Inferior parietal cortex (tissue), 1 donor: ENCODE data around the gene PRKCI.
"Not testable (repeated sequence)": the region's sequence is repeated elsewhere in the genome, so short reads cannot be mapped to it uniquely, and the experiment has no call there.

Experiments used
- DNase-seq: peaks from one replicate; pipeline ENCODE4 v3.0.0-alpha.2; 2016; ENCODE audit errors: extremely low spot score

PRKCI gene

DNA sequence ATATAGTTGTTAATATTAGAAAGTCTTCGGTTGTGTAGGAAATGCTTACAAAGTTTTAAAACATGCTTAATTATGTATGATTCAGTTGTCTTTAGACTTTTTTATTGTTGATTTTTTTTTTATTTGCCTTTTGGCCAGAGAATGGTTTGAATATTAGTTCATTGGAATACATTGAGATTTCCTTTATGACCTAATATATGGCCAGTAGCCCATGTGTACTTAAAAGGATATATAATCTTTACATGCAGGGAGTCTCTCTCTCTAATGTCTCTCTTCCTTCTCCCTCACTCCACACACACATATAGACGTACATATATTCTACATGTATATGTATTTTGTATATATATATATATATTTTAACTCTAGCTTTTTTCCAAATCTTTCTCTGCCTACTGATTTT is 68.0 kb downstream of the PRKCI start:
- DNase-seq: no peak

DNA sequence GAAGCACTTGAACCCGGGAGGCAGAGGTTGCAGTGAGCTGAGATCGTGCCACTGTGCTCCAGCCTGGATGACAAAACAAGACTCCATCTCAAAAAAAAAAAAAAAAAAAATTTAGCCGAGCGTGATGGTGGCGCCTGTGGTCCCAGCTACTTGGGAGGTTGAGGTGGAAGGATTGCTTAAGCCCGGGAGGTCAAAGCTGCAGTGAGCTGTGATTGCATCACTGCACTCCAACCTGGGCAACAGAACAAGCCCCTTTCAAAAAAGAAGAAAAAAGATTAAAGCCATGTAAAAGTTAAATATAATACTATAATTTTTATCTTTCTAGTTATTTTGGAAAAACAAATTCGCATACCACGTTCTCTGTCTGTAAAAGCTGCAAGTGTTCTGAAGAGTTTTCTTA is 73.4 kb downstream of the PRKCI start:
- no peak for DNase-seq

DNA sequence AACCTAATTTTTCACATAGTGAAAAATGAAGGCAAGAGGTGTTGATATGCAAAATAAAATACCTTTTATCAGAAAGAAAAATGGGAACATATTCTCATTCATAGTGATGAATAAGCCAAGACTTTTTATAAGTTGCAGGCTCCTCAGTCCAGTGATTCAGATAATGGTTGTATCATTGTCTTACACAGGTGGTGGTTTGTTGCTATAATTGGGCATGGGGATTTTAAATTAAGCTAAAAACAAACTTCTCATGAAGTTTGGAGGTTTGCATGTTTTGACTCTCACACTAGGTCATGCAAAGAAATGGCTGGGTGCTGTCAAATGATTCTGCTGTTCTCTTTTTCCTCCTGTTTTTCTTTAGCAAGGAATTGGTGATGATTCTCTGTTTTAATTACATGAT is 74.5 kb downstream of the PRKCI start:
- no peak for DNase-seq

DNA sequence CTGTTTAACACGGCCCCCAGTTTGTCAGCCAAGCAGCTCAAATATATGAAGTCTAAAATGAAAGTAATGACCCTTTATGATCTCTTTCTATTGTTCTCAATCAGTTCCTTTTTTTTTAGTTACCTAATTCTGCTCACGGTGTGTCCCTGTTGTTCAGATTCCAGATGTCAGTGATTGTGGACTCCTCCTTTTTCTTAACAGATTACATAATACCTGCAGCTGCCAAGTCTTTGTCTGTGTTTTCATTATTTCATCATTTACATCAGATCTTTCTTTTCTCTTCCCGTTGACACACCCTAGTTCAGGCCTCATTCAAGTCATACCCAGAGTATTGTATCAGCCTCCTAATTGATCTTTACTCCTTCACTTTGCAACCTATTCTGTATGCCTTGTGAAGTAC is 79.2 kb downstream of the PRKCI start:
- DNase-seq: no peak

DNA sequence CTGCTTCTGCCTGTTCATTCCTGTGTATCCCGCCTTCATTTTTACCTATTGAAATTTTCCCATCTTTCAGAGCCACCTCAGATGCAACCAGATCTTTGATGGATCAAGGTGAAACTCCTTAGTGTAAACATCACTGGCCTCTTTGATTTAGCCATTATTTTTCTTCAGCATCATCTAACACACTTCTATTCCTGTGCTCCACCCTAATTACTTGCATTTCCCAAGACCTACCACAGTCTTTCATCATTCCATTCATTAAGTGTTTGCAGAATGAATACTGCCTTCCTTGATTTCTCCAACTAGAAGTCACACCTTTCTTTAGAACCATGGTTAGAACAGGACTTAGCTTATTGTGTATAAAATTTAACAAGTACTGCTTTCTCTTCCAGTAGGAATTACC is 79.8 kb downstream of the PRKCI start:
- no peak for DNase-seq

DNA sequence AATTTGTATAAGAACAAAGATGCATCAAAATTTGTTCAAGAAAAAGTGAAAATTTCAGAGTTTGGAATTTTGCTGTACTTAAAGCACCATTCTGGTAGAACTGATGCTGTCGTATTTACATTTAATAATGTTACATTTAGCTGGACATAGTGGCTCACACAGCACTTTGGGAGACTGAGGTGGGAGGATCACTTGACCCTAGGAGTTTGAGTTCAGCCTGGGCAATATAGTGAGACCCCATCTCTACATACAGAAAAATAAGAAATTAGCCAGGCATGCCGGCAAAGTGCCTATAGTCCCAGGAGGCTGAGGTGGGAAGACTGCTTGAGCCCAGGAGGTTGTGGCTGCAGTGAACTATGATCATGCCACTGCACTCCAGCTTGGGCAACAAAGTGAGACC is 83.8 kb downstream of the PRKCI start:
- no peak for DNase-seq

DNA sequence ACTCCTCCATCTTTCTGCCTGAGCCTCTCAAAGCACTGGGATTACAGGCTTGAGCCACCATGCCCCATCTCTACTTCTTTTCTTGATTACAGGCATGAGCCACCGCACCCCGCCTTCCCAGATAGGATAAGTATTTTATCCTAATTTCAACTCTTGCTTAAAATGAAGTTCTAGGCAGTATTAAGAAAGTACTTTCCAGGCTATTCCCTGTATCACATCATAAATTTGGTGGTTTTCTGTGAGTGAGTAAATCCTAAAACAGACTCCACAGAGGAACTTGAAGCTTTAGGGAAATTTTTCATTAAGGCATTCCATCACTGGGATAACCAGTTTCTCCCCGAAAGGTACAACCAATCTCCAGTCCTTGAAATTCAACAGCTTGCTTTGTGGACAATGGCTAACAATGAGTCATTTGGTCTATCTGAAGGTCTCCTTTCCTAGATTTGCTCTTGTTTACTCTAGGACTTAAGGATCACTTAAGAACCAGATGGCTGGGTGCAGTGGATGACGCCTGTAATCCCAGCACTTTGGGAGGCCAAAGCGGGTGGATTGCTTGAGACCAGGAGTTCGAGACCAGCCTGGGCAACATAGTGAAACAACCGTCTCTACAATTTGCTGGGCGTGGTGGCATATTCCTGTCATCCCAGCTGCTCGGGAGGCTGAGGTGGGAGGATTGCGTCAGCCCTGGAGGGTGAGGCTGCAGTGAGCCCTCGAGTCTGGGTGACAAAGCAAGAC is 85.6 kb downstream of the PRKCI start:
- no peak for DNase-seq

DNA sequence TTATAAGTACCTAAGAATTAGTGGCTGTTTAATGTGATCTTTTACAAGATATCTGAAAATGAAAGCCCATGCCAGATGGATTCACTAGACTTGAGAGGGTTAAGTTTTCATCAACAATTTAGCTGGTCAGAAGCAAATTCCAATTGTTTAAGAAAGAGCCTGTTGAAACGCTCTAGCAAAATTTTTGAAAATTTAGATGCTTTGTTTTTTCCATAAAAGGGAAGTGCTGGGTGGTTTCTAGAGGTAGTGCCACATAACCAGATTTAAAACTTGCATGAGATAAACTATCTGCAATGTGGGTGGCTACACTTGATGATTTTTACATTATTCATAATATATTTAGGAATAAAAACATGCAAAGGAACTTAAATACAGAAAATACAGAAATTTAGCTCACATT is 86.8 kb downstream of the PRKCI start:
- DNase-seq: no peak

DNA sequence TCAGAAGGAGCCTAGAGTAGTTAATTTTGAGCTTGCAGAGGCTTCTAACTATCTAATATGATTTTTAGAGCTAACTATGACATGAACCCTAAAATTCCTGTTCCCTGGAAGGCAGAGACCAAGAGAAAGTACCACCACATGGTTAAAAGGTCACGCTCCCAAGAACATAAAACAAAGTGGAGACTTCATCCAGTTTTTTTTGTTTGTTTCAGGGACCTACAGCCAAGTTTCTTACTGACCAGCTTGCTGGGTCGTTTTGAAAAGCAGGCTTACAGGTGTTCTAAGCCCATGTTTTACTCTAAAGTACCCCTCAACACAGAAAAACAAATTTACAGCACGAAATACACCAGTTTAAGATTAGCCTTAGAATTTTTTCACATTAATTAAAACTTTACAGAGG is 95.7 kb downstream of the PRKCI start:
- DNase-seq: no peak

DNA sequence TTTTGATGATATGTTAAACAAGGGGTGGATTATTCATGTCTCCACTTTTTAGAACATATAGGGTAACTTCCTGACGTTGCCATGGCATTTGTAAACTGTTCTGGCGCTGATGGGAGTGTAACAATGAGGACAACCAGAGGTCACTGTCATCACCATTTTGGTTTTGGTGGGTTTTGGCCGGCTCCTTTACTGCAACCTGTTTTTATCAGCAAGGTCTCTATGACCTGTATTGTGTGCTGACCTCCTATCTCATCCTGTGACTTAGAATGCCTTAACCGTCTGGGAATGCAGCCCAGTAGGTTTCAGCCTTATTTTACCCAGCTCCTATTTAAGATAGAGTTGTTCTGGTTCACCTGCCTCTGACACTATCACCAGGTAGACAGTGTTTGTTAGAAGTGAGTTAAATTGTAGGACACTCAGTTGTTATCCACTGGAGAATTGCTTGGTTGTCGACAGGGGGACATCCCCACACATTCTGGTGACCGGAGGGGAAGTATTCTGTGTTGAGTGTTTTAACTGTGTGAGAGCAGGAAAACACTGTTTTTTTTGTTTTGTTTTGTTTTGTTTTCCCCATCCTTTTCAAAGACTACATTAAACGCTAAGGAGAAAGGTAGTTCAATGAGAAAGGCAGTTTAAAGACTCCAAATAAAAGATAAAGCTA is 98.4 kb downstream of the PRKCI start:
- no peak for DNase-seq

DNA sequence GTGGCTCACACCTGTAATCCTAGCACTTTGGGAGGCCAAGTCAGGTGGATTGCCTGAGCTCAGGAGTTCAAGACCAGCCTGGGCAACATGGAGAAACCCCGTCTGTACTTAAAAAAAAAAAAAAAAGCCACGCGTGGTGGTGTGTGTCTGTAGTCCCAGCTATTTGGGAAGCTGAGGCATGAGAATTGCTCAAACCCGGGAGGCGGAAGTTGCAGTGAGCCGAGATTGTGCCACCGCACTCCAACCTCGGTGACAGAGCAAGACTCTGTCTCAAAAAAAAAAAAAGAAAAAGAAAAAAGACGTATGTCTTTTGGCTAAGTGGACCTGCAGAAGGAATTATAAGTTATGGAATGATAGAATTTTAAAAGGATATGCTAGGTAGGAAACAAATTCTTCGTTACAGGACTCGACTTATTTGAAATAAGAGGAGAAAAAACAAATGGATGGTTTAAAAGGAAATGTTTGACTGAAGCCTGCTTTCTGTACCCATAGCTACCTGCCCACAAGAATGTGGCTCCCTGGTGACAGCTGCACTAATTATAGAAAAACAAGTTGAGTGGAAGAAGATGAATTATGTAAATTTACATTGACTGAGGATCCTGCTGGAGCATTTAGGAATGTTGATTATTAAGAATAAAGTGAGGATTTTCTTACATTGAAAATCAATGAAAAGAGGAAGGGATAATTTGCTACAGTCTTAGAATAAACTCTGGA is 99.3 kb downstream of the PRKCI start:
- DNase-seq: no peak

DNA sequence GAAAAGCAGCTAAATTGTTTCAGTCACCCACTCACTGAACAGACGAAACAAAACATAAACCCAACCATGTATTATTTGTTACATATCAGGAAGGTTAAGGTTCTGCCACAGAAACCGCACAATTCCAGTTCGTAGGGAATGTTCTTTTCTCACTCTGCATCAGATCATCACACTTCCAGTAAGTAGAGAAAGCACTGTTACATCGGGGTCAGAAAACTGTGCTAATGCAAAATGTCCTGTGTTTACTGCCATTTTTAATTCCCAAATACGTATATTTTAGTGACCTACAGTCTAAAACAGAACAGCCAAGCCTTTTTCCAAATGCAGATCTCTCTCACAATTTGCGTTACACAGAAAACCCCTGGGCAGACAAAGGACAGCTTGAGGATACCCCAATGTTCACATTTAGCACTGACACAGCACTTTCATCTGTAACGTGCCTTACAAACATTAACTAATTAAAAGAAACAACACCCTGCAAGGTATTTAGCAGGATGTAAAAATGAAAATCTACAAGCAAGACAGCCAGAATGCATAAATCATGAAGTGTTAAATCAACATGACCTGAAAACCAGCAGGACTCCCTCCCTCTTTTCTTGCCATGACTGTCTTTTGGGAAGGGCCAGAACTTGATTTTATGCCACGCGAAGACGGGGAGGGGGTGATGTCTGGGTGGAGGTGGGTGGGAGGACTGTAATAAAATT is 100.5 kb downstream of the PRKCI start:
- no peak for DNase-seq

DNA sequence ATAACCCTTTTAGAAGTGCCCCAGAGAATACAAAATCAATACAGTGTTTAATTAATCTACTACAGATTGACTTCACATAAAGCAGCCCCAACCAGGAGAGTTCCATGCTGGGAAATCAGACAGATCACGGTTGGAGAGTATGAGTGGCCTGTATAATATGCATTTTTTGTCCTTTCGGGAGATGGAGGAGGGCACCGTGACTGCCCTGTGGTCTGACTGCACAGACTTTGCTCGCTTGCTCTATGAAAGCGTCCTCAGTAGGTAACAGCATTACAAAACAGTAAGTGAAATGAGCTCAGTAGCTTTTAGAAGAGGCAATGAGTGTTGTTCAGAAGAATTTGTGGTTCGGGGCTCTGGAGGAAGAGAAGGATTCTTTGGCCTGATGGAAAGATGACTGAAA is 101.1 kb downstream of the PRKCI start:
- no peak for DNase-seq

DNA sequence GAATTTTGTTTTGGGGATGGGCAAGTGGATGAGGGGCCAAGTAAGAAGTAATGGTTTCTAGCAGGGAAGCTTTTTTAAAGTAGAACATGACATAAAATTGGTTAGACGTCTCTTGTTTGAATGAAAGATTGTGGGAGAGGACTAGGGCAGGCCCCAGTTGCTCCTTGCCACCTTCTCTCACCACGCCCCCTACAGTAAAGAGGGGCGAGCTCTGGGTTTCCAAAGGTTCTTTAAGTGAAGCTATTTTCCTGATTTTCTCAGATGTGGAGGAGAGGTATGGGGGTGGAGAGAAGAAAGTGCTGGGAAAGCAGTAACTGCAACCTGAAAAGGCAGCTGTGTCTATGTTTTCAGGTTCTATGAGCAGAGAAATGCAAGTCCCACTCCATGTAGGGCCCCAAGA is 102.7 kb downstream of the PRKCI start:
- no peak for DNase-seq

DNA sequence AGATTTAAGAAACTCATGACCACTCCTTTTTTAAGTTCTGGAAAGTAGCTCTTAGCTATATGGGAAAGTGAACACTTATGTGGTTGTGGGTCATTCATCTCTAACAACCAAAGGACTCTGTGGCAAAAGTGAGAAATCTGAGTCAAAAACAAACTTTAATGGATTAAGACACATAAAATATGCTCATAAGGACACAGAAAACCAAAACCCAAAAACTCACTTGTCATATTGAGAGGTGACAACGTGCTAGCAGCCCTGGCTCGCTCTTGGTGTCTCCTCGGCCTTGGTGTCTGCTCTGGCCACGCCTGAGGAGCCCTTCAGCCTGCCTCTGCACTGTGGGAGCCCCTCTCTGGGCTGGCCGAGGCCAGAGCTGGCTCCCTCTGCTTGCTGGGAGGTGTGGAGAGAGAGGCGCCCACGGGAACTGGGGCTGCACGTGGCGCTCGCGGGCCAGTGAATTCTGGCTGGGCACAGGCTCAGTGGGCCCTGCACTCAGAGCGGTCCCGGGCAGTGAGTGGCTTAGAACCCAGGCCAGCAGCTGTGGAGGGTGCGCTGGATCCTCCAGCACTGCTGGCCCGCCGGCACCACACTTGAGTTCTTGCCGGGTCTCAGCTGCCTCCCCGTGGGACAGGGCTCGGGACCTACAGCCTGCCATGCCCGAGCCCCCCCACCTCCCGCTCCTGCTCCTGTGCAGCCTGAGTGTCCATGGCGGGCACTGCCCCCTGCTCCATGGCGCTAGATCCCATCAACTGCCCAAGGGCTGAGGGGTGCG is 105.0 kb downstream of the PRKCI start:
- DNase-seq: no peak

DNA sequence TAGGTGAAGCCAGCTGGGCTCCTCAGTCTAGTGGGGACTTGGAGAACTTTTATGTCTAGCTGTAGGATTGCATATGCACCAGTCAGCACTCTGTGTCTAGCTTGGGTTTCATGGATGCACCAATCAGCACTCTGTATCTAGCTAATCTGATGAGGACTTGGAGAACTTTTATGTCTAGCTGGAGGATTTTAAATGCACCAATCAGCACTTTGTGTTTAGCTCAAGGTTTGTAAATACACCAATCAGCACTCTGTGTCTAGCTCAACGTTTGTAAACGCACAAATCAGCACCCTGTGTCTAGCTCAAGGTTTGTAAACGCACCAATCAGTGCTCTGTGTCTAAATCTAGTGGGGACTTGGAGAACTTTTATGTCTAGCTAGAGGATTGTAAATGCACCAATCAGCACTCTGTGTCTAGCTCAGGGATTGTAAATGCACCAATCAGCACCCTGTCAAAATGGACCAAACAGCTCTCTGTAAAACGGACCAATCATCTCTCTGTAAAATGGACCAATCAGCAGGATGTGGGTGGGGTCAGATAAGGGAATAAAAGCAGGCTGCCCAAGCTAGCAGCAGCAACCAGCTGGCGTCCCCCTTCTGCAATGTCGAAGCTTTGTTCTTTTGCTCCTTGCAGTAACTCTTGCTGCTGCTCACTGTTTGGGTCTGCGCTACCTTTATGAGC is 105.8 kb downstream of the PRKCI start:
- DNase-seq: not testable (repeated sequence)

DNA sequence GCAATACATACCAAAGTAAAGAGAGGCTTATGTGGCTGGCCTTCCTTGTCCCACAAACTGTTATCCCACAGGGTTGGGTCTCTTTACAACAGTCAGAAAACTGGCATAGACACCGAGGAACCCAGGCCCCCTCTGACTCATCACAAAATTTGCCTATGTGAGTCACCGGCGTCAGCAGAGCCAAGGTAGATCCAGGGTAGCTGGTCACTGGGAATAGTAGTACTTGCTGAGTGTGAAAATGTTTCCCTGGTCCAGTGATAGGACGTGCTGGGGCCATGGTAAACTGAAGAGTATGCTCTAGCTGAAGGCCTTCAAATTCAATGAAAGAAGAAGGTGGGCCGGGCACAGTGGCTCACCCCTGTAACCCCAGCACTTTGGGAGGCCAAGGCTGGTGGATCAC is 108.1 kb downstream of the PRKCI start:
- DNase-seq: no peak

DNA sequence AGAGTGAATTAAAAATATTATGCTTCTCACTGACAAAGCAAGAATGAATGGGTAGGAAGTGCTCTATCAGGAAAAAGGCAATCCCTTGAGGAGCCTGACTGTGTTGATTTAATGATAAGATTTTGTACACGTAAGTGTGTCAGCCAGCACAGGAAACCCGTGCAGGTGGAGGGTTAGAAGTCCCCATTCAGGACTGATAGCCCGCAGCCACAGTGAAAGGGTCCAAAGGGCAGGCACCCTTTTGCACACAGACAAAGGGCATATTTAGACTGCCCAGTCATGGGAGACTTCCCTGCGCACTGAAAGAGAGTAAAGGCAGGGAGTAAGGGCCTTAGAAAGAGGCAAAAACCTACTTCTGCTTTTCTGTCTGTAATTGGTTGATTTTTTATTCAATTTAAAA is 108.9 kb downstream of the PRKCI start:
- DNase-seq: no peak

DNA sequence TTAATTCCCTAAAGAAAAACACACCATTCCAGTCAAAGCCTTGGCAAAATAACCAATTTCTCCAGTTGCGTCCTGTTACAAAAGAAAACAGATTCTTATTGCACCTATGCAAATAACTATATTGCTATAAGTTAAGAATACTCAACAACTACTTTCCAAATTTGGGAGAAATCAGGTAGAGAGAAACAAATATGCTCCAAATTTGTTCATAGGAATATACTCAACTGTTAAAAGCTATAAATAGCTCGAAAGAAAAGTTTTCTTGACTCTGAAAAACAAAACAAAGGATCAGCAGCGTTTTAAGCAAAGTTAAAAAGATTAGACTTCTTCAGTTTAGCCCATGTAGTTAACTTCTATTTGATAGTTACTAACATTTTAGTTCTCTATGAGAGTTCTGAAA is 115.2 kb downstream of the PRKCI start:
- DNase-seq: no peak

DNA sequence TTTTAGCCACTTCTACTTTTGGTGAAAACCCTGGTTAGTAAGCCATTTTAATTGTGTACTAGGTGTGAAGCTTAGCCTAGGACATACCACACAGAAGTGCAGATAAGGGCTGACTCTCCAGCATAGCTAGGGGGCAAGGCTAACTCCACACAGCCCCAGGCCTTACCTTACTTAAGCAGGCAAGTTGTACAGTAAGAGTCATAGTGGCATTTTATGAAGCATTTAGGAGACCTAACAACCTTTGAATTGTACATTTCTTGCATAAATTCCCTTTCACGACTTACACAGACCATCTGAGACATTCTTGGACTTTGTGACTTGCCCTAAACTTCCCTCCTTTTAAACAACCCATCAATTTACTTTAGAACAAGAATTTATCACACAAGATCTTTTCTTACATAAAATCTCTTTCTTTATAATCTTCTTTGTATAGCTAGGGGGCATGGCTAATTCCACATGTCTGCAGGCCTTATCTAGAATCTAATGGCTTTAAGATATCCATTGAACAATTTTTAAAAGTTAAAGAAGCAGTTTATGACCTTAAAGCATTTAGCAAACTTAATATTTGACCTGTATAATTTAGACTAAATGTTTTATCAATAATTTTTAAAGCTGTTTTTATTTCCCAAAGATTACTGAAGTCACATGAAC is 116.6 kb downstream of the PRKCI start:
- no peak for DNase-seq

DNA sequence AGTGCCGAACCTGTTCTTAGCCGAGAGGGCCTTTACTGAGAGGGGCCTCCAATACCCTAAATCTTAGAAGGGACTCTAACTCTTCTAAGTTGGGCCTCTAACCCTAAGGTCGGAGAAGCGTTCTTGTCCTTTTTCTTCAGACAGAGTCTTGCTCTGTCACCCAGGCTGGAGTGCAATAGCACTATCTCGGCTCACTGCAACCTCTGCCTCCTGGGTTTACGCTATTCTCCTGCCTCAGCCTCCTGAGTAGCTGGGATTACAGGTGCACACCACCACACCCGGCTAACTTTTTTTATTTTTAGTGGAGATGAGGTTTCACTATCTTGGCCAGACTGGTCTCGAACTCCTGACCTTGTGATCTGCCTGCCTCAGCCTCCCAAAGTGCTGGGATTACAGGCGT is 120.0 kb downstream of the PRKCI start:
- DNase-seq: not testable (repeated sequence)
